ENCODE measurements around the gene HAS3. TPM values are rescaled to one million over a fixed set of nuclear protein-coding genes. Genes with fewer than 3 reads are reported as not detected.
"Not testable (repeated sequence)": the region's sequence is repeated elsewhere in the genome, so short reads cannot be mapped to it uniquely, and the experiment has no call there.

The HAS3 gene
- total RNA-seq, 1 donor from 2014 or later = 0.93 TPM

DNA sequence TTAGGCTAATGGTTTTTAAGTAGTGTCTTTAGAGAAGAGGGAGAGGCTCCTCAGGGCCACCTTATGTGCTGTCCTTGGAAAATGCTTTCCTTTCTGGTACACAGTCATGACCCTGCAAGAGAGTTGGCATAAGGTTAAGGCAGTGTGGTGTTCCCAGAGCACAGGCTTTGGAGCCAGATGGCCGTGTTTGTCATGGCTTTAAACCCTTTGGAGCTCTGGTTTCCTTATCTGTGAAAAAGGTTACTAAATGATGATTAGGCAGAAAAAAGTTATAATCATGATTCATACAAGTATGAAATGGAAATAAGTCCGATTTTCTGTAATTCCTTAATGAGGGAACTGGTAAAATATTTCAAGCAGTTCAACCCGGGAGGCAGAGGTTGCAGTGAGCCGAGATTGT lies 40.2 kb downstream of the HAS3 start:
- no peak overlapping the region for H3K27ac Mint-ChIP-seq
- no peaks in the 10 kb centered on the region for H3K27me3 Mint-ChIP-seq (ENCODE audit: insufficient read depth)
- DNase-seq (ENCODE audit: low spot score) = no peak
- H3K9me3 Mint-ChIP-seq = no peaks in the 10 kb centered on the region
- peaks cover 46% of the 10 kb centered on the region for H3K36me3 Mint-ChIP-seq (ENCODE audit: low read depth)
- H3K4me3 Mint-ChIP-seq = no peak overlapping the region
- no peaks in the 10 kb centered on the region for H3K4me1 Mint-ChIP-seq (ENCODE audit: low read depth)
- intact Hi-C loops (cut with micrococcal nuclease) = no loop called here

DNA sequence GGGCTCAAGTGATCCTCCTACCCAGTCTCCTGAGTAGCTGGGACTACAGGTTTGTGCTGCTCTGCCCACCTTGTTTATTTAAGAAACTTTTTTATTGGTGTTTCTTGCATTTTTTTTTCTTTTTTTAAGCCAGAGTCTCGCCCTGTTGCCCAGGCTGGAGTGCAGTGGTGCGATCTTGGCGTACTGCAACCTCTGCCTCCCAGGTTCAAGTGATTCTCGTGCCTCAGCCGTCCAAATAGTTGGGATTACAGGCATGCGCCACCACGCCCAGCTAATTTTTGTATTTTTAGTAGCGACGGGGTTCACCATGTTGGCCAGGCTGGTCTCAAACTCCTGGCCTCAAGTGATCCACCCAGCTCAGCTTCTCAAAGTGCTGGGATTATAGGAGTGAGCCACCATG lies 44.2 kb downstream of the HAS3 start:
- H3K27me3 Mint-ChIP-seq (ENCODE audit: insufficient read depth); DNase-seq (ENCODE audit: low spot score); H3K27ac Mint-ChIP-seq; H3K4me1 Mint-ChIP-seq (ENCODE audit: low read depth); H3K4me3 Mint-ChIP-seq; H3K9me3 Mint-ChIP-seq: not testable (repeated sequence)
- intact Hi-C loops (cut with micrococcal nuclease) = loop anchor here (1.0 to 5.0 kb wide), 2 partner anchors 38 to 138 kb away; partner anchors contain the start of gene SNTB2
- H3K36me3 Mint-ChIP-seq (ENCODE audit: low read depth) = peaks cover 34% of the 10 kb centered on the region

DNA sequence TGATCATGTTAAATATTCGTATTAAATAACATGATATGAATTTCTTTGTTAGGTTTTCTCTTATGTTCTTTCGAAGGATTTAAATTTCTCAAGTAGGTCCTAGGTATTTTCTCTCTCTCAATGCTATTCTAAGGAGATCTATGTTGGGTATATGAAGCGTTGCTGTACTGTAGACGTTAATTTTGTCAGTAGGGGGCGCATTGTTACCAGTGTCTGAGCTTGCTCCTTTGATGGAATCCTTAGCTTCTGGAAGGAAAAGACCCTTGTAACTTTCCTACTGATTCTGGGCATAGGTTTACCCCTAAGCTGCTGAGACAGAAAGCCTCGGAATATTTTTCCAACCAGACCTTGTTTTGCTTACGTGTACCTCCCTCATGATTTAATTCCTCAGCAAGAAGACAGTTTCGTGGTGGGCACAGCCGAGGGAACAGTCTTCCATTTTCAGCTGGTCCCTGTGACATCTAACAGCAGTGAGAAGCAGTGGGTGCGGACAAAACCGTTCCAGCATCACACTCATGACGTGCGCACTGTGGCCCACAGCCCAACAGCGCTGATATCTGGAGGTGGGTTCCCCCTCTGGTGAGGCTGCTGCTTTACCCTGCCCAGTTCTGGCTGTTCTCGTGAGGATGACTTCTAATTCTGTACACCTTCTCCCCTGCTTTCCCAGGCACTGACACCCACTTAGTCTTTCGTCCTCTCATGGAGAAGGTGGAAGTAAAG lies 44.9 kb downstream of the HAS3 start:
- Mint-ChIP-seq H3K4me3 (no peak overlapping the region), H3K4me1 (ENCODE audit: low read depth) (no peaks in the 10 kb centered on the region), H3K27me3 (ENCODE audit: insufficient read depth) (no peaks in the 10 kb centered on the region), H3K9me3 (no peaks in the 10 kb centered on the region), H3K27ac (no peak overlapping the region), H3K36me3 (ENCODE audit: low read depth) (peaks cover 35% of the 10 kb centered on the region)
- peak; percentile 34 for DNase-seq (ENCODE audit: low spot score)
- intact Hi-C loops (cut with micrococcal nuclease) = loop anchor here (1.0 to 5.0 kb wide), 2 partner anchors 37 to 137 kb away; partner anchors contain the start of gene SNTB2

GRCh38 chr16:69157196-69157595 lies 51.7 kb downstream of the HAS3 start:
- Mint-ChIP-seq H3K27ac (peak overlapping the region; percentile 69), H3K36me3 (ENCODE audit: low read depth) (peaks cover 59% of the 10 kb centered on the region), H3K4me3 (peak overlapping the region; percentile 6)

DNA sequence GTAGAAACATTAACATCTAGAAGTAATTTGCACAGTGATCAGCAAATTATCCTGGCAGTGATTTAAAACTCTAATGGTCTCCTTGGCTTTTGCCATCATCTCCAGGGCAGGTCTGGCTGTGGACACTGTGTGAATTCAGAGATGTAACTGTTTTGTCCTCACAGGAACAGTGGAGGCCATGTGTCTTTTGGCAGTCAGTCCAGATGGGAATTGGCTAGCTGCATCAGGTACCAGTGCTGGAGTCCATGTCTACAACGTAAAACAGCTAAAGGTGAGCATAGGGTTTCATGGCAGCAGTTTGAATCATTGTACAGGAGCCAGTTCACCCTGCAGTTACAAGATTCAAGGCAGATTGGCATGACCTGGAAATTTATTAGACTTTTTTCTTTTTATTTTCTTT lies 54.7 kb downstream of the HAS3 start:
- peaks cover 17% of the 10 kb centered on the region for H3K4me1 Mint-ChIP-seq (ENCODE audit: low read depth)
- H3K27ac Mint-ChIP-seq = peak overlapping the region; percentile 29
- intact Hi-C loops (cut with micrococcal nuclease) = loop anchor here (10.0 kb wide), 1 partner anchor 405 kb away; the partner anchor contains the start of gene NFAT5
- no peaks in the 10 kb centered on the region for H3K9me3 Mint-ChIP-seq
- DNase-seq (ENCODE audit: low spot score) = no peak
- no peaks in the 10 kb centered on the region for H3K27me3 Mint-ChIP-seq (ENCODE audit: insufficient read depth)
- H3K4me3 Mint-ChIP-seq = no peak overlapping the region
- H3K36me3 Mint-ChIP-seq (ENCODE audit: low read depth) = peaks cover 61% of the 10 kb centered on the region

More at GRCh38 chr16:69157196-69157595, 51.7 kb downstream of the HAS3 start:
- Mint-ChIP-seq H3K27me3 (ENCODE audit: insufficient read depth) (no peaks in the 10 kb centered on the region), H3K4me1 (ENCODE audit: low read depth) (peaks cover 15% of the 10 kb centered on the region), H3K9me3 (no peaks in the 10 kb centered on the region)
- intact Hi-C loops (cut with micrococcal nuclease) = no loop called here
- DNase-seq (ENCODE audit: low spot score) = no peak

DNA sequence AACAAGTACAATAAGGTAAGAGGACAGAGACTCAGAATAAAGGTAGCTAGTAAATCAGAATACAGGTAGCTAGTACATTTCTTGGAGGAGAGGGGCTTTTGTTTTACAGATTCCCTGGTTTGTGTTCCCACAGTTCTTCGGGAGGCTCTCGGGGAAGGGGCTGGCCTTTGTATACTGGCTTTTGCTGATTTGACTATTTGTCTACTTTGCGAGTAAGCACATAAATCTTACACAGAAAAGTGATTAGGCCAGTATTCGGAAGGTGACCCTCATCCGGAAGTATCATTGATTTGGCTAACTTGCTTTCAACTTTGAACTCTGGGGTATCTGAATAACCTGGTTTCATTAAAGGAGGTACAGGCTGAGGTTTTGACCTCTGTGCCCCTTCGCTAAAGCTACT lies 60.1 kb downstream of the HAS3 start:
- Mint-ChIP-seq H3K9me3 (no peaks in the 10 kb centered on the region), H3K27me3 (ENCODE audit: insufficient read depth) (no peaks in the 10 kb centered on the region), H3K27ac (peak overlapping the region; percentile 89), H3K4me3 (peak overlapping the region; percentile 40), H3K36me3 (ENCODE audit: low read depth) (peaks cover 70% of the 10 kb centered on the region), H3K4me1 (ENCODE audit: low read depth) (peaks cover 42% of the 10 kb centered on the region)
- no peak for DNase-seq (ENCODE audit: low spot score)
- intact Hi-C loops (cut with micrococcal nuclease) = loop anchor here (5.0 to 10.0 kb wide), 2 partner anchors 122 to 399 kb away; partner anchors contain the start of gene NFAT5

GRCh38 chr16:69166221-69166833 lies 60.9 kb downstream of the HAS3 start:
- H3K27ac Mint-ChIP-seq = peak overlapping the region; percentile 89
- no peaks in the 10 kb centered on the region for H3K9me3 Mint-ChIP-seq
- H3K4me1 Mint-ChIP-seq (ENCODE audit: low read depth) = peaks cover 49% of the 10 kb centered on the region
- peak overlapping the region; percentile 69 for H3K4me3 Mint-ChIP-seq
- H3K36me3 Mint-ChIP-seq (ENCODE audit: low read depth) = peaks cover 66% of the 10 kb centered on the region
- H3K27me3 Mint-ChIP-seq (ENCODE audit: insufficient read depth) = no peaks in the 10 kb centered on the region
- peak; percentile 46 for DNase-seq (ENCODE audit: low spot score)
- intact Hi-C loops (cut with micrococcal nuclease) = loop anchor here (1.0 to 10.0 kb wide), 8 partner anchors 20 to 410 kb away; partner anchors contain the start of genes CHTF8, COG8, NFAT5 and NIP7

- peaks cover 55% of the 10 kb centered on the region for H3K4me1 Mint-ChIP-seq (ENCODE audit: low read depth)
- peak overlapping the region; percentile 89 for H3K27ac Mint-ChIP-seq
- H3K9me3 Mint-ChIP-seq = no peaks in the 10 kb centered on the region
- DNase-seq (ENCODE audit: low spot score) = no peak
- no peaks in the 10 kb centered on the region for H3K27me3 Mint-ChIP-seq (ENCODE audit: insufficient read depth)
- H3K4me3 Mint-ChIP-seq = peak overlapping the region; percentile 69
- H3K36me3 Mint-ChIP-seq (ENCODE audit: low read depth) = peaks cover 63% of the 10 kb centered on the region
- intact Hi-C loops (cut with micrococcal nuclease) = loop anchor here (1.0 to 10.0 kb wide), 8 partner anchors 19 to 411 kb away; partner anchors contain the start of genes CHTF8, COG8, NFAT5 and NIP7
Observed at GRCh38 chr16:69166946-69167930, 61.8 kb downstream of the HAS3 start.

Other genes with a start within 250 kb of the HAS3 start
- gene CHTF8, start 26.9 kb downstream of the HAS3 start, total RNA-seq = 134 and 143 TPM in 2 replicates
- gene UTP4, start 27.0 kb downstream of the HAS3 start, total RNA-seq = 117 and 127 TPM in 2 replicates
- 27.9 and 29.4 TPM in 2 replicates for gene SNTB2, start 81.5 kb downstream of the HAS3 start, total RNA-seq
- gene VPS4A, start 205.7 kb downstream of the HAS3 start, total RNA-seq = 37.9 and 42.4 TPM in 2 replicates
- gene PDF, start 224.9 kb downstream of the HAS3 start, total RNA-seq = 17.4 and 21.5 TPM in 2 replicates
- gene COG8, start 233.9 kb downstream of the HAS3 start, total RNA-seq = 45.3 and 46.5 TPM in 2 replicates
- 80.7 and 85.8 TPM in 2 replicates for gene NIP7, start 234.1 kb downstream of the HAS3 start, total RNA-seq
- 1.2 and 1.3 TPM in 2 replicates for gene TMED6, start 246.1 kb downstream of the HAS3 start, total RNA-seq

All from activated T-helper 1 cell treated with anti-CD3 and anti-CD28 coated beads, Interleukin-12 subunit alpha, Interleukin-12 subunit beta, Interleukin-2, Interleukin-4 antibody, amounts not matched to agents 30 ng/mL and 10 ng/mL and 1 ng/mL, durations not matched to agents 14 hours and 24 hours and 36 hours (primary cell).